ENCODE results near the gene PATL1.

The PATL1 gene

DNA sequence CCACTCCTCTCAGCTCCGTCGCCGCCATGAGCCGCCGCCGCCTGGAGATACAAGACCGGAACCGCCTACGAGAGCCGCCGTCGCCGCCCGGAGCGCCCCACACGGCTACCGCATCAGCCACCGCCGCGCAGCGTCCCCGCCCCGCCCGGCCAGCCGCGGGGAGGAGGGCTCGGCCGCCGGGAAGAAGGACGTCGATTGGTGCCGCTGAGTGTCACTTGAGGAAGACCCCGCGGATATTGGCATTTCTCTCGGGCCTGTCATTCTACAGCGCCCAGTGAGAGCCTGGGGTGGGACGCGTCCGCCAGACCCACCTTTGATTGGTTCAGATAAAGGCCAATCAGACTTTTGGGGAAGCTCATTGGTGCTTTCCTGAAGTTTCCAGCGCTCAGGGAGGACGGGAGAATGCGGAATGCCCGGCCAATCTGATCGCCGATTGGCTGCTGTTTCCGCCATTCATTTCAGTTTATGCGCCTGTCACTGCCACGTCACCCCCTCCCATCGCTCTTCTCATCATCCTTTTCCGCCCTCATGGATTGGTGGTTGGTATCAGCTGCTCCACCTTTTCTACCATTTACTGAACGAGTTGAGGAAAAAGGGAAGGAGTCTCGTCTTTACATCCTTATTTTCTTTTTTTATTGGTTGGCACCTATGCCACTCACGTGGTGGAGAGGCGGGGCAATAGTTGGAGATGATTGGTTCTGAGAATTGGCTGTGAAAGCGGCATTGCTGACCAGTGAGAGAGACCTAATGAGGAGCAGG lies 53.0 kb downstream of the PATL1 start, which contains the start of gene OSBP (continued):
- peak; percentile 100 for TF ChIP-seq ZNF366 (tag by site-specific recombination; conservative IDR thresholded peaks at IDR 0.05)
- TF ChIP-seq, protein P1, sequence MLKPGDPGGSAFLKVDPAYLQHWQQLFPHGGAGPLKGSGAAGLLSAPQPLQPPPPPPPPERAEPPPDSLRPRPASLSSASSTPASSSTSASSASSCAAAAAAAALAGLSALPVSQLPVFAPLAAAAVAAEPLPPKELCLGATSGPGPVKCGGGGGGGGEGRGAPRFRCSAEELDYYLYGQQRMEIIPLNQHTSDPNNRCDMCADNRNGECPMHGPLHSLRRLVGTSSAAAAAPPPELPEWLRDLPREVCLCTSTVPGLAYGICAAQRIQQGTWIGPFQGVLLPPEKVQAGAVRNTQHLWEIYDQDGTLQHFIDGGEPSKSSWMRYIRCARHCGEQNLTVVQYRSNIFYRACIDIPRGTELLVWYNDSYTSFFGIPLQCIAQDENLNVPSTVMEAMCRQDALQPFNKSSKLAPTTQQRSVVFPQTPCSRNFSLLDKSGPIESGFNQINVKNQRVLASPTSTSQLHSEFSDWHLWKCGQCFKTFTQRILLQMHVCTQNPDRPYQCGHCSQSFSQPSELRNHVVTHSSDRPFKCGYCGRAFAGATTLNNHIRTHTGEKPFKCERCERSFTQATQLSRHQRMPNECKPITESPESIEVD (tag by site-specific recombination; IDR thresholded peaks at IDR 0.05), result no peak
- TF ChIP-seq ZNF354C (tag by site-specific recombination; IDR thresholded peaks at IDR 0.05; ENCODE audit: borderline replicate concordance, low read depth), result no peak
- TF ChIP-seq ZNF426 (tag by site-specific recombination; IDR thresholded peaks at IDR 0.05), result no peak
- peak; percentile 96 for TF ChIP-seq ZNF341 (tag by site-specific recombination; IDR thresholded peaks at IDR 0.05; ENCODE audit: low read depth)
- TF ChIP-seq, protein P2, sequence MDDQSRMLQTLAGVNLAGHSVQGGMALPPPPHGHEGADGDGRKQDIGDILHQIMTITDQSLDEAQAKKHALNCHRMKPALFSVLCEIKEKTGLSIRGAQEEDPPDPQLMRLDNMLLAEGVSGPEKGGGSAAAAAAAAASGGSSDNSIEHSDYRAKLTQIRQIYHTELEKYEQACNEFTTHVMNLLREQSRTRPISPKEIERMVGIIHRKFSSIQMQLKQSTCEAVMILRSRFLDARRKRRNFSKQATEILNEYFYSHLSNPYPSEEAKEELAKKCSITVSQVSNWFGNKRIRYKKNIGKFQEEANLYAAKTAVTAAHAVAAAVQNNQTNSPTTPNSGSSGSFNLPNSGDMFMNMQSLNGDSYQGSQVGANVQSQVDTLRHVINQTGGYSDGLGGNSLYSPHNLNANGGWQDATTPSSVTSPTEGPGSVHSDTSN (CRISPR knock-in tag; IDR thresholded peaks at IDR 0.05), result peak; percentile 97
- TF ChIP-seq ZNF76 (tag by site-specific recombination; IDR thresholded peaks at IDR 0.05; ENCODE audit: borderline replicate concordance, low read depth), result peak; percentile 79; the same call in 1 of the 2 replicates
- TF ChIP-seq ZNF629 (tag by site-specific recombination; IDR thresholded peaks at IDR 0.05), result peak; percentile 91
- peak; percentile 72; the same call in 1 of the 2 replicates for TF ChIP-seq ZNF394 (tag by site-specific recombination; IDR thresholded peaks at IDR 0.05; ENCODE audit: borderline replicate concordance)

DNA sequence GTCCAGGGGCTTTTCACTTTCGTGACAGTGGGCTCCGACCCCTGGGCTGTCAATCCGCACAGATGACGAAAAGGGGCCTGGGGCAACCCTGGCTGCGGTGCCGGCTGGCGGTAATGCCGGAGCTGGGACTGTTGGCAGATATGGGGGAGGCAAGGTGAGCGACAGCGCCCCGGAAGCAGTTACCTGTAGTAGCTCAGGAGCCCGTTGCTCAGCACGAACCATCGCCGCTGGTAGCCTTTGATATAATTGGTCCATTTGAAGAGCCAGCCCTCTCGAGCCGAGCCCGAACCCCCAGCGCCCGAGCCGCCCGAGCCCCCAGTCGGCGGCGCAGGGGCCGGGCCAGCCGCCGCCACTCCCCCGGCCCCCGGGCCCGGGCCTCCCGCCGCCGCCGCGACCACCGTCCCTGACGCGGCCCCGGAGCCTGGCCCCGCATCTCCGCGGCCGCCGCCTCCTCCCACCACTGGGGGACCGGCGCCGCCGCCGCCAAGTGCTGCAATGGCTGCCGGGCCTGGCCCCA lies 53.7 kb downstream of the PATL1 start:
- TF ChIP-seq ZNF335 (tag by site-specific recombination; conservative IDR thresholded peaks at IDR 0.05) (peak; percentile 39; the same call in 1 of the 2 replicates), ZBTB1 (tag by site-specific recombination; IDR thresholded peaks at IDR 0.05) (no peak), ZNF155 (tag by site-specific recombination; IDR thresholded peaks at IDR 0.05) (no peak), SP2 (tag by site-specific recombination; IDR thresholded peaks at IDR 0.05) (peak; percentile 11; the same call in 1 of the 2 replicates), ZNF223 (tag by site-specific recombination; IDR thresholded peaks at IDR 0.05) (no peak)
- TF ChIP-seq, protein P3, sequence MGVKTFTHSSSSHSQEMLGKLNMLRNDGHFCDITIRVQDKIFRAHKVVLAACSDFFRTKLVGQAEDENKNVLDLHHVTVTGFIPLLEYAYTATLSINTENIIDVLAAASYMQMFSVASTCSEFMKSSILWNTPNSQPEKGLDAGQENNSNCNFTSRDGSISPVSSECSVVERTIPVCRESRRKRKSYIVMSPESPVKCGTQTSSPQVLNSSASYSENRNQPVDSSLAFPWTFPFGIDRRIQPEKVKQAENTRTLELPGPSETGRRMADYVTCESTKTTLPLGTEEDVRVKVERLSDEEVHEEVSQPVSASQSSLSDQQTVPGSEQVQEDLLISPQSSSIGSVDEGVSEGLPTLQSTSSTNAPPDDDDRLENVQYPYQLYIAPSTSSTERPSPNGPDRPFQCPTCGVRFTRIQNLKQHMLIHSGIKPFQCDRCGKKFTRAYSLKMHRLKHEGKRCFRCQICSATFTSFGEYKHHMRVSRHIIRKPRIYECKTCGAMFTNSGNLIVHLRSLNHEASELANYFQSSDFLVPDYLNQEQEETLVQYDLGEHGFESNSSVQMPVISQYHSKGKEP (tag by site-specific recombination; IDR thresholded peaks at IDR 0.05), result no peak
- TF ChIP-seq, protein P4, sequence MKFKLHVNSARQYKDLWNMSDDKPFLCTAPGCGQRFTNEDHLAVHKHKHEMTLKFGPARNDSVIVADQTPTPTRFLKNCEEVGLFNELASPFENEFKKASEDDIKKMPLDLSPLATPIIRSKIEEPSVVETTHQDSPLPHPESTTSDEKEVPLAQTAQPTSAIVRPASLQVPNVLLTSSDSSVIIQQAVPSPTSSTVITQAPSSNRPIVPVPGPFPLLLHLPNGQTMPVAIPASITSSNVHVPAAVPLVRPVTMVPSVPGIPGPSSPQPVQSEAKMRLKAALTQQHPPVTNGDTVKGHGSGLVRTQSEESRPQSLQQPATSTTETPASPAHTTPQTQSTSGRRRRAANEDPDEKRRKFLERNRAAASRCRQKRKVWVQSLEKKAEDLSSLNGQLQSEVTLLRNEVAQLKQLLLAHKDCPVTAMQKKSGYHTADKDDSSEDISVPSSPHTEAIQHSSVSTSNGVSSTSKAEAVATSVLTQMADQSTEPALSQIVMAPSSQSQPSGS (tag by site-specific recombination; IDR thresholded peaks at IDR 0.05; ENCODE audit: low read depth), result no peak
- TF ChIP-seq, protein P5, sequence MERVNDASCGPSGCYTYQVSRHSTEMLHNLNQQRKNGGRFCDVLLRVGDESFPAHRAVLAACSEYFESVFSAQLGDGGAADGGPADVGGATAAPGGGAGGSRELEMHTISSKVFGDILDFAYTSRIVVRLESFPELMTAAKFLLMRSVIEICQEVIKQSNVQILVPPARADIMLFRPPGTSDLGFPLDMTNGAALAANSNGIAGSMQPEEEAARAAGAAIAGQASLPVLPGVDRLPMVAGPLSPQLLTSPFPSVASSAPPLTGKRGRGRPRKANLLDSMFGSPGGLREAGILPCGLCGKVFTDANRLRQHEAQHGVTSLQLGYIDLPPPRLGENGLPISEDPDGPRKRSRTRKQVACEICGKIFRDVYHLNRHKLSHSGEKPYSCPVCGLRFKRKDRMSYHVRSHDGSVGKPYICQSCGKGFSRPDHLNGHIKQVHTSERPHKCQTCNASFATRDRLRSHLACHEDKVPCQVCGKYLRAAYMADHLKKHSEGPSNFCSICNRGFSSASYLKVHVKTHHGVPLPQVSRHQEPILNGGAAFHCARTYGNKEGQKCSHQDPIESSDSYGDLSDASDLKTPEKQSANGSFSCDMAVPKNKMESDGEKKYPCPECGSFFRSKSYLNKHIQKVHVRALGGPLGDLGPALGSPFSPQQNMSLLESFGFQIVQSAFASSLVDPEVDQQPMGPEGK (tag by site-specific recombination; IDR thresholded peaks at IDR 0.05), result no peak
- TF ChIP-seq, protein P6, sequence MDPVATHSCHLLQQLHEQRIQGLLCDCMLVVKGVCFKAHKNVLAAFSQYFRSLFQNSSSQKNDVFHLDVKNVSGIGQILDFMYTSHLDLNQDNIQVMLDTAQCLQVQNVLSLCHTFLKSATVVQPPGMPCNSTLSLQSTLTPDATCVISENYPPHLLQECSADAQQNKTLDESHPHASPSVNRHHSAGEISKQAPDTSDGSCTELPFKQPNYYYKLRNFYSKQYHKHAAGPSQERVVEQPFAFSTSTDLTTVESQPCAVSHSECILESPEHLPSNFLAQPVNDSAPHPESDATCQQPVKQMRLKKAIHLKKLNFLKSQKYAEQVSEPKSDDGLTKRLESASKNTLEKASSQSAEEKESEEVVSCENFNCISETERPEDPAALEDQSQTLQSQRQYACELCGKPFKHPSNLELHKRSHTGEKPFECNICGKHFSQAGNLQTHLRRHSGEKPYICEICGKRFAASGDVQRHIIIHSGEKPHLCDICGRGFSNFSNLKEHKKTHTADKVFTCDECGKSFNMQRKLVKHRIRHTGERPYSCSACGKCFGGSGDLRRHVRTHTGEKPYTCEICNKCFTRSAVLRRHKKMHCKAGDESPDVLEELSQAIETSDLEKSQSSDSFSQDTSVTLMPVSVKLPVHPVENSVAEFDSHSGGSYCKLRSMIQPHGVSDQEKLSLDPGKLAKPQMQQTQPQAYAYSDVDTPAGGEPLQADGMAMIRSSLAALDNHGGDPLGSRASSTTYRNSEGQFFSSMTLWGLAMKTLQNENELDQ (tag by site-specific recombination; IDR thresholded peaks at IDR 0.05; ENCODE audit: low read depth), result no peak
- ChIA-PET POLR2A (interaction anchor here (1.2 to 3.2 kb wide), 9 partner anchors 17 to 195 kb away, joined by 3 to 39 read pairs (median 5); partner anchors contain the start of genes MRPL16, PATL1 and STX3), CTCF (interaction anchor here (0.7 to 1.5 kb wide), 3 partner anchors 65 to 78 kb away, joined by 3 to 6 read pairs (median 4); no protein-coding TSS in a partner anchor)
- no peaks in the 10 kb centered on the region for H3K4me1 ChIP-seq (ENCODE audit: control insufficient read depth, insufficient read depth, low read length)
- peak overlapping the region; percentile 63; the same call in 1 of the 2 replicates for H3K27ac ChIP-seq (ENCODE audit: extremely low read depth, low read depth, low read length)
- H3K4me3 ChIP-seq (ENCODE audit: low read depth, low read length), result peak overlapping the region; percentile 79
- peaks cover 0 to 18% of the 10 kb centered on the region in 2 experiments; a peak in 1 of 3 replicates for H3K36me3 ChIP-seq (ENCODE audit: control insufficient read depth in 2 of 2, insufficient read depth in 1 of 2, low read length in 2 of 2)
- H3K9me3 ChIP-seq (ENCODE audit: control insufficient read depth, insufficient read depth, low read depth, low read length), result no peaks in the 10 kb centered on the region

All from HEK293 (cell line).